Measurements from ENCODE around the gene RDX.
"Not testable (repeated sequence)": the region's sequence is repeated elsewhere in the genome, so short reads cannot be mapped to it uniquely, and the experiment has no call there.

RDX gene

DNA sequence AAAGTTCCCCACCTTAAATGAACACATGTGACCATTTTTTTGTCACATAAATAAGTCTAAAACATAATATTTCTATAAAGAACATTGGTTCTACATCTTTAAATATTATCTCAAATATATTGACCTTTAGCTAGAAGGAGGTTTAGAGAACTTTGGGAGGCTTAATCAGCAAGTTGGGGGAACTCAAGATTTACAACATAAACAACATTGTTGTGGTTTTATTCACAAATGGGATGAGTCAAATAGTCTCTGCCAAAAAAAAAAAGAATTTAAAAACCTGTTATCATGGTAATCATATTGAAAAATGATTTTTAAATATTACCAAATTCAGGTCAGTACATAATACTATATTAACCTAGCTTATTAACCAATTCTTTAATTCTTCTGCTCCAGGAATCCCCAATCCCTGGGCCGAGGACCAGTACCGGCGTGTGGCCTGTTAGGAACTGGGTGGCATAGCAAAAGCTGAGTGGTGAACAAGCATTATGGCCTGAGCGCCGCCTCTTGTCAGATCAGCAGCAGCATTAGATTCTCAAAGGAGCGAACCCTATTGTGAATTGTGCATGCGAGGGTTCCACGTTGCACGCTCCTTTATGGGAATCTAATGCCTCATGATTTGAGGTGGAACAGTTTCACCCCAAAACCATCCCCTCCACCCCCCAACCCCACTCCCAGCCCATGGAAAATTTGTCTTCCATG lies 98.2 kb downstream of the RDX start:
- no peak overlapping the region for H3K14ac ChIP-seq (ENCODE audit: low read length in 2 of 2)
- H2AFZ ChIP-seq (ENCODE audit: low read depth, low read length), result no peak overlapping the region
- no peak overlapping the region for H2BK120ac ChIP-seq (ENCODE audit: low read depth, low read length)
- DNase-seq, result no peak
- H4K91ac ChIP-seq (ENCODE audit: low read length), result no peak overlapping the region
- no peaks in the 10 kb centered on the region for H3K79me1 ChIP-seq (replicated peaks; ENCODE audit: low read length, poor library complexity, severe bottlenecking)
- H3K27ac ChIP-seq (ENCODE audit: low read length, poor library complexity, severe bottlenecking), result no peak overlapping the region
- no peak overlapping the region for H3K9ac ChIP-seq (ENCODE audit: low read length)
- H3K4me2 ChIP-seq (ENCODE audit: low read length, poor library complexity, severe bottlenecking), result no peak overlapping the region
- H2AK5ac ChIP-seq (ENCODE audit: low read length, severe bottlenecking), result peak overlapping the region; percentile 44
- 98% methylated on average over 9 of the region's 9 CpGs for WGBS
- H2BK15ac ChIP-seq (ENCODE audit: low read depth, poor library complexity, severe bottlenecking), result no peak overlapping the region
- no peak overlapping the region for H3K18ac ChIP-seq (ENCODE audit: low read depth in 1 of 2, low read length in 2 of 2)
- no peak overlapping the region for H2BK12ac ChIP-seq (ENCODE audit: low read length in 2 of 2)
- no peaks in the 10 kb centered on the region for H3K27me3 ChIP-seq (ENCODE audit: control insufficient read depth in 1 of 2, insufficient read depth in 1 of 2, low read length in 2 of 2)
- no peak overlapping the region for H3K4ac ChIP-seq (ENCODE audit: low read depth in 1 of 2, low read length in 2 of 2)
- peaks cover 24% of the 10 kb centered on the region for H3K4me1 ChIP-seq (ENCODE audit: control insufficient read depth, insufficient read depth, low read depth, low read length)
- H3K4me3 ChIP-seq (ENCODE audit: insufficient read depth in 1 of 2, low read depth in 1 of 2, low read length in 2 of 2), result no peak overlapping the region
- H2BK5ac ChIP-seq (ENCODE audit: low read depth, low read length, poor library complexity, severe bottlenecking), result no peak overlapping the region
- no peaks in the 10 kb centered on the region for H3K9me3 ChIP-seq (ENCODE audit: control insufficient read depth, low read length)
- H4K8ac ChIP-seq (ENCODE audit: low read length), result no peak overlapping the region
- H3K23ac ChIP-seq (ENCODE audit: low read length in 2 of 2), result no peak overlapping the region
- no peaks in the 10 kb centered on the region for H3K36me3 ChIP-seq (ENCODE audit: control insufficient read depth in 1 of 2, insufficient read depth in 2 of 2, low read depth in 1 of 2, low read length in 2 of 2)

GRCh38 chr11:110196884-110197420 lies 99.5 kb downstream of the RDX start:
- Histone ChIP-seq H4K8ac (ENCODE audit: low read length) (no peak overlapping the region), H3K4ac (ENCODE audit: low read depth in 1 of 2, low read length in 2 of 2) (no peak overlapping the region), H3K79me1 (replicated peaks; ENCODE audit: low read length, poor library complexity, severe bottlenecking) (no peaks in the 10 kb centered on the region), H3K4me2 (ENCODE audit: low read length, poor library complexity, severe bottlenecking) (no peak overlapping the region), H3K36me3 (ENCODE audit: control insufficient read depth in 1 of 2, insufficient read depth in 2 of 2, low read depth in 1 of 2, low read length in 2 of 2) (no peaks in the 10 kb centered on the region), H2BK5ac (ENCODE audit: low read depth, low read length, poor library complexity, severe bottlenecking) (peak overlapping the region; percentile 83), H3K14ac (ENCODE audit: low read length in 2 of 2) (no peak overlapping the region), H3K9ac (ENCODE audit: low read length) (no peak overlapping the region), H3K27ac (ENCODE audit: low read length, poor library complexity, severe bottlenecking) (peak overlapping the region; percentile 81), H2BK12ac (ENCODE audit: low read length in 2 of 2) (no peak overlapping the region), H3K9me3 (ENCODE audit: control insufficient read depth, low read length) (no peaks in the 10 kb centered on the region), H4K91ac (ENCODE audit: low read length) (no peak overlapping the region), H2BK120ac (ENCODE audit: low read depth, low read length) (no peak overlapping the region), H3K4me3 (ENCODE audit: insufficient read depth in 1 of 2, low read depth in 1 of 2, low read length in 2 of 2) (no peak overlapping the region), H2BK15ac (ENCODE audit: low read depth, poor library complexity, severe bottlenecking) (no peak overlapping the region), H3K18ac (ENCODE audit: low read depth in 1 of 2, low read length in 2 of 2) (no peak overlapping the region), H3K4me1 (ENCODE audit: control insufficient read depth, insufficient read depth, low read depth, low read length) (peaks cover 24% of the 10 kb centered on the region), H2AK5ac (ENCODE audit: low read length, severe bottlenecking) (peak overlapping the region; percentile 17), H3K27me3 (ENCODE audit: control insufficient read depth in 1 of 2, insufficient read depth in 1 of 2, low read length in 2 of 2) (no peaks in the 10 kb centered on the region), H3K23ac (ENCODE audit: low read length in 2 of 2) (no peak overlapping the region), H2AFZ (ENCODE audit: low read depth, low read length) (no peak overlapping the region)
- 96% methylated on average over 9 of the region's 9 CpGs for WGBS
- DNase-seq, result no peak

DNA sequence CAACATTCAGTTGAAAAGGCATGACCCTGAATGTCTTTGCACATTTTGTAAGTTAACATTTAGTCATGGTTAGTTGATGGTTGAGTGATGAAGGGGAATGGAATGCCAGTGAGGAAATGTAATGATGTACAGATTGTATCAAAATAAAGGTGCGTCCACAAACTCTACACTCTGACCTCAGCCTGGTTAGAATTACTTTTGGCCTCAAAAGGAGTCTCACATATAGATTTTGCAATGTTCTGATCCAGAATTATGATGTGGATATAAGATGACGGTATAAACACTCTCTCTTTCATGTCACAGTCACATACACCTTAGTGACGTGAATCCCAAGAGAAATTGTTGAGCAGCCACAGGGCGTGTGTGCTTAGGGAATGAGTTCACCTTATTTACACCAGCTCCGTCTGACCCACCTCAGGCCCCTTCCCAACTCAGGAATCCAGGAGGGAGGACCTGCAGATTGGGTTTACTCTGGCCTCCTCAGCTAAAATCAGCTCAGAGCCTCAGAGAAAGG lies 100.1 kb downstream of the RDX start:
- H3K9me3 ChIP-seq (ENCODE audit: control insufficient read depth, low read length), result no peaks in the 10 kb centered on the region
- no peak overlapping the region for H3K14ac ChIP-seq (ENCODE audit: low read length in 2 of 2)
- no peak overlapping the region for H3K4me2 ChIP-seq (ENCODE audit: low read length, poor library complexity, severe bottlenecking)
- H2BK120ac ChIP-seq (ENCODE audit: low read depth, low read length), result no peak overlapping the region
- no peak overlapping the region for H4K91ac ChIP-seq (ENCODE audit: low read length)
- H4K8ac ChIP-seq (ENCODE audit: low read length), result no peak overlapping the region
- peak overlapping the region; percentile 83 for H2BK5ac ChIP-seq (ENCODE audit: low read depth, low read length, poor library complexity, severe bottlenecking)
- DNase-seq, result peak; percentile 55
- no peak overlapping the region for H2BK12ac ChIP-seq (ENCODE audit: low read length in 2 of 2)
- no peak overlapping the region for H3K23ac ChIP-seq (ENCODE audit: low read length in 2 of 2)
- no peaks in the 10 kb centered on the region for H3K36me3 ChIP-seq (ENCODE audit: control insufficient read depth in 1 of 2, insufficient read depth in 2 of 2, low read depth in 1 of 2, low read length in 2 of 2)
- peaks cover 24% of the 10 kb centered on the region for H3K4me1 ChIP-seq (ENCODE audit: control insufficient read depth, insufficient read depth, low read depth, low read length)
- no peak overlapping the region for H2AFZ ChIP-seq (ENCODE audit: low read depth, low read length)
- H3K79me1 ChIP-seq (replicated peaks; ENCODE audit: low read length, poor library complexity, severe bottlenecking), result no peaks in the 10 kb centered on the region
- H3K27ac ChIP-seq (ENCODE audit: low read length, poor library complexity, severe bottlenecking), result peak overlapping the region; percentile 96
- H3K4ac ChIP-seq (ENCODE audit: low read depth in 1 of 2, low read length in 2 of 2), result no peak overlapping the region
- no peak overlapping the region for H3K9ac ChIP-seq (ENCODE audit: low read length)
- H3K27me3 ChIP-seq (ENCODE audit: control insufficient read depth in 1 of 2, insufficient read depth in 1 of 2, low read length in 2 of 2), result no peaks in the 10 kb centered on the region
- WGBS, result 96% methylated on average over 4 of the region's 5 CpGs
- no peak overlapping the region for H2BK15ac ChIP-seq (ENCODE audit: low read depth, poor library complexity, severe bottlenecking)
- peak overlapping the region; percentile 95 for H2AK5ac ChIP-seq (ENCODE audit: low read length, severe bottlenecking)
- peak overlapping the region in 1 of 2 experiments; percentile 48 for H3K18ac ChIP-seq (ENCODE audit: low read depth in 1 of 2, low read length in 2 of 2)
- H3K4me3 ChIP-seq (ENCODE audit: insufficient read depth in 1 of 2, low read depth in 1 of 2, low read length in 2 of 2), result no peak overlapping the region

- H3K79me1 ChIP-seq (replicated peaks; ENCODE audit: low read length, poor library complexity, severe bottlenecking); H2AFZ ChIP-seq (ENCODE audit: low read depth, low read length); H3K23ac ChIP-seq (ENCODE audit: low read length in 2 of 2); H3K9me3 ChIP-seq (ENCODE audit: control insufficient read depth, low read length); H2BK15ac ChIP-seq (ENCODE audit: low read depth, poor library complexity, severe bottlenecking); H3K36me3 ChIP-seq (ENCODE audit: control insufficient read depth in 1 of 2, insufficient read depth in 2 of 2, low read depth in 1 of 2, low read length in 2 of 2); H4K8ac ChIP-seq (ENCODE audit: low read length); H3K27me3 ChIP-seq (ENCODE audit: control insufficient read depth in 1 of 2, insufficient read depth in 1 of 2, low read length in 2 of 2); H2BK120ac ChIP-seq (ENCODE audit: low read depth, low read length); H3K4me3 ChIP-seq (ENCODE audit: insufficient read depth in 1 of 2, low read depth in 1 of 2, low read length in 2 of 2); H2BK12ac ChIP-seq (ENCODE audit: low read length in 2 of 2); H3K18ac ChIP-seq (ENCODE audit: low read depth in 1 of 2, low read length in 2 of 2); H4K91ac ChIP-seq (ENCODE audit: low read length); H3K14ac ChIP-seq (ENCODE audit: low read length in 2 of 2); H3K4ac ChIP-seq (ENCODE audit: low read depth in 1 of 2, low read length in 2 of 2); H2AK5ac ChIP-seq (ENCODE audit: low read length, severe bottlenecking); H2BK5ac ChIP-seq (ENCODE audit: low read depth, low read length, poor library complexity, severe bottlenecking); H3K4me2 ChIP-seq (ENCODE audit: low read length, poor library complexity, severe bottlenecking): not testable (repeated sequence)
- Histone ChIP-seq H3K27ac (ENCODE audit: low read length, poor library complexity, severe bottlenecking) (peak overlapping the region; percentile 32), H3K4me1 (ENCODE audit: control insufficient read depth, insufficient read depth, low read depth, low read length) (peaks cover 21% of the 10 kb centered on the region), H3K9ac (ENCODE audit: low read length) (peak overlapping the region; percentile 38)
- DNase-seq, result peak; percentile 72
- WGBS, result 47% methylated on average over 8 of the region's 10 CpGs
Observed at GRCh38 chr11:110194211-110194766, 102.1 kb downstream of the RDX start.
